ENCODE results near the gene LCOR.
A peak's percentile ranks its signal among the peaks of the same experiment; 100 is the strongest.

Gene LCOR

GRCh38 chr10:97004591-97004990, 172.5 kb downstream of the LCOR start:
- TF ChIP-seq TCF12 (IDR thresholded peaks at IDR 0.05; ENCODE audit: low read depth) = no peak
- no peak for TF ChIP-seq MAX (IDR thresholded peaks at IDR 0.05)
- TF ChIP-seq RAD21 (IDR thresholded peaks at IDR 0.05; ENCODE audit: low read depth) = no peak
- TF ChIP-seq TAF1 (IDR thresholded peaks at IDR 0.05; ENCODE audit: low read depth) = no peak
- TF ChIP-seq FOXM1 (IDR thresholded peaks at IDR 0.05; ENCODE audit: borderline replicate concordance, low read depth) = no peak
- TF ChIP-seq REST (IDR thresholded peaks at IDR 0.05; ENCODE audit: low read depth) = no peak
- no peak for TF ChIP-seq NFIC (IDR thresholded peaks at IDR 0.05)
- no peak for TF ChIP-seq EGR1 (IDR thresholded peaks at IDR 0.05)

- TF ChIP-seq TEAD4 (IDR thresholded peaks at IDR 0.05) (no peak), CEBPB (IDR thresholded peaks at IDR 0.05) (no peak), USF1 (IDR thresholded peaks at IDR 0.05) (peak; percentile 76)
Observed at GRCh38 chr10:97005349-97005748, 173.3 kb downstream of the LCOR start.

GRCh38 chr10:97006364-97006763, 174.3 kb downstream of the LCOR start:
- TF ChIP-seq CREB1 (IDR thresholded peaks at IDR 0.05; ENCODE audit: low read depth) (no peak), EGR1 (IDR thresholded peaks at IDR 0.05) (no peak), FOXM1 (IDR thresholded peaks at IDR 0.05; ENCODE audit: borderline replicate concordance, low read depth) (no peak), MAX (IDR thresholded peaks at IDR 0.05) (no peak)

- TF ChIP-seq EGR1 (IDR thresholded peaks at IDR 0.05) (no peak), RAD21 (IDR thresholded peaks at IDR 0.05; ENCODE audit: low read depth) (no peak), NFIC (IDR thresholded peaks at IDR 0.05) (no peak)
Observed at GRCh38 chr10:97007417-97007816, 175.3 kb downstream of the LCOR start.

GRCh38 chr10:97010695-97011206, 178.7 kb downstream of the LCOR start:
- TF ChIP-seq REST (IDR thresholded peaks at IDR 0.05; ENCODE audit: low read depth) (no peak), TAF1 (IDR thresholded peaks at IDR 0.05; ENCODE audit: low read depth) (no peak), RAD21 (IDR thresholded peaks at IDR 0.05; ENCODE audit: low read depth) (no peak), EP300 (IDR thresholded peaks at IDR 0.05; ENCODE audit: borderline replicate concordance) (no peak), TCF12 (IDR thresholded peaks at IDR 0.05; ENCODE audit: low read depth) (no peak), CREB1 (IDR thresholded peaks at IDR 0.05; ENCODE audit: low read depth) (no peak), NFIC (IDR thresholded peaks at IDR 0.05) (no peak), TEAD4 (IDR thresholded peaks at IDR 0.05) (no peak), CEBPB (IDR thresholded peaks at IDR 0.05) (no peak)

- TF ChIP-seq EGR1 (IDR thresholded peaks at IDR 0.05) = no peak
- TF ChIP-seq MAX (IDR thresholded peaks at IDR 0.05) = no peak
- TF ChIP-seq NFIC (IDR thresholded peaks at IDR 0.05) = no peak
- no peak for TF ChIP-seq ZBTB7A (IDR thresholded peaks at IDR 0.05; ENCODE audit: low read depth)
- no peak for TF ChIP-seq YY1 (IDR thresholded peaks at IDR 0.05; ENCODE audit: low read depth)
- TF ChIP-seq CEBPB (IDR thresholded peaks at IDR 0.05) = no peak
- TF ChIP-seq USF1 (IDR thresholded peaks at IDR 0.05) = no peak
- TF ChIP-seq CREB1 (IDR thresholded peaks at IDR 0.05; ENCODE audit: low read depth) = no peak
- TF ChIP-seq EP300 (IDR thresholded peaks at IDR 0.05; ENCODE audit: borderline replicate concordance) = no peak
- TF ChIP-seq RAD21 (IDR thresholded peaks at IDR 0.05; ENCODE audit: low read depth) = no peak
- no peak for TF ChIP-seq TEAD4 (IDR thresholded peaks at IDR 0.05)
Observed at GRCh38 chr10:97011397-97011796, 179.3 kb downstream of the LCOR start.

- TF ChIP-seq EGR1 (IDR thresholded peaks at IDR 0.05) (no peak), ZBTB7A (IDR thresholded peaks at IDR 0.05; ENCODE audit: low read depth) (no peak), EP300 (IDR thresholded peaks at IDR 0.05; ENCODE audit: borderline replicate concordance) (no peak), CEBPB (IDR thresholded peaks at IDR 0.05) (no peak), REST (IDR thresholded peaks at IDR 0.05; ENCODE audit: low read depth) (no peak), NFIC (IDR thresholded peaks at IDR 0.05) (no peak), TCF12 (IDR thresholded peaks at IDR 0.05; ENCODE audit: low read depth) (no peak), USF1 (IDR thresholded peaks at IDR 0.05) (no peak), TAF1 (IDR thresholded peaks at IDR 0.05; ENCODE audit: low read depth) (no peak), CREB1 (IDR thresholded peaks at IDR 0.05; ENCODE audit: low read depth) (no peak), YY1 (IDR thresholded peaks at IDR 0.05; ENCODE audit: low read depth) (no peak), FOXM1 (IDR thresholded peaks at IDR 0.05; ENCODE audit: borderline replicate concordance, low read depth) (no peak), RAD21 (IDR thresholded peaks at IDR 0.05; ENCODE audit: low read depth) (no peak), MAX (IDR thresholded peaks at IDR 0.05) (no peak), TEAD4 (IDR thresholded peaks at IDR 0.05) (no peak)
Observed at GRCh38 chr10:97012470-97012869, 180.4 kb downstream of the LCOR start.
